OCI-LY7 (cell line): Measurements from ENCODE around the gene JAK1. TPM values are rescaled to one million over a fixed set of nuclear protein-coding genes. Genes with fewer than 3 reads are reported as not detected.

Experiments used
- small RNA-seq: library from RNA; depleted of rRNA; stranded (forward); fragments of <200 nt; gene quantifications from one replicate; pipeline ENCODE3, GENCODE V24; 2014
- total RNA-seq, 2 experiments: library from RNA; depleted of rRNA in 1 of 2; stranded (reverse); fragments of >200 nt in 1 of 2; shearing (Covaris generic) in 1 of 2; gene quantifications; 2 replicates each; pipeline ENCODE4 v1.2.3, GENCODE V29; 2014 to 2022

The JAK1 gene
- total RNA-seq, 2 experiments from 2014 or later: 72.6 to 86.8 TPM

Small RNA genes within 50 kb of the gene (small RNA-seq; reads per million reads assigned to genes)
- gene AL606517.2: not detected

Other genes starting within 250 kb of the JAK1 start
- not detected in 2 replicates for gene RAVER2, start 221.5 kb downstream of the JAK1 start, total RNA-seq (2014; rRNA removed; shearing (Covaris generic))
- gene RAVER2, start 221.5 kb downstream of the JAK1 start, total RNA-seq (2022): 0.08 and 0.11 TPM in 2 replicates
- gene AK4, start 181.7 kb upstream of the JAK1 start, total RNA-seq (2014; rRNA removed; shearing (Covaris generic)): 0.16 and 0.18 TPM in 2 replicates
- gene AK4, start 181.7 kb upstream of the JAK1 start, total RNA-seq (2022): 0.70 and 1.4 TPM in 2 replicates